Glutamatergic neuron (in vitro differentiated cells): ENCODE measurements around the gene ONECUT3. TPM values are rescaled to one million over a fixed set of nuclear protein-coding genes. Genes with fewer than 3 reads are reported as not detected.
A peak's percentile ranks its signal among the peaks of the same experiment; 100 is the strongest.

Experiments
- DNase-seq: peaks from one replicate; pipeline ENCODE4 v3.0.0; 2022
- H3K27ac Mint-ChIP-seq: one replicate; pipeline ENCODE4 v1.8.0; 2020; ENCODE audit warnings: mild to moderate bottlenecking, mixed read lengths, inconsistent platforms; ENCODE audit not compliant: unreplicated experiment
- H3K27me3 Mint-ChIP-seq: one replicate; pipeline ENCODE4 v1.8.0; 2020; ENCODE audit warnings: mild to moderate bottlenecking, moderate library complexity, mixed read lengths, inconsistent platforms; ENCODE audit not compliant: unreplicated experiment
- H3K36me3 Mint-ChIP-seq: one replicate; pipeline ENCODE4 v1.8.0; 2020; ENCODE audit warnings: mild to moderate bottlenecking, mixed read lengths, inconsistent platforms; ENCODE audit not compliant: unreplicated experiment
- H3K4me1 Mint-ChIP-seq: one replicate; pipeline ENCODE4 v1.8.0; 2020; ENCODE audit warnings: mild to moderate bottlenecking, low read depth, mixed read lengths, inconsistent platforms; ENCODE audit not compliant: unreplicated experiment
- H3K4me3 Mint-ChIP-seq: one replicate; pipeline ENCODE4 v1.8.0; 2020; ENCODE audit warnings: mild to moderate bottlenecking, mixed read lengths, inconsistent platforms; ENCODE audit not compliant: unreplicated experiment
- H3K9me3 Mint-ChIP-seq: one replicate; pipeline ENCODE4 v1.8.0; 2020; ENCODE audit warnings: mild to moderate bottlenecking, moderate library complexity, mixed read lengths, inconsistent platforms; ENCODE audit not compliant: unreplicated experiment
- total RNA-seq: library from RNA; stranded (reverse); fragmentation: NEBNext Ultra II Directional; extraction: Animal tissue kit (Norgen Biotek cat#: 25700); gene quantifications from one replicate; pipeline ENCODE4 v1.2.1, GENCODE V29; 2021; ENCODE audit not compliant: unreplicated experiment
- TF ChIP-seq, protein P1 (sequence below): fragments of 200-600 bp; sonication (generic); IDR thresholded peaks from one replicate; pipeline ENCODE4 v1.5.0; 2021; ENCODE audit not compliant: partially characterized antibody, unreplicated experiment

Gene ONECUT3
- total RNA-seq, 1 donor from 2014 or later = 15.4 TPM

GRCh38 chr19:1779574-1779973 is 26.3 kb downstream of the ONECUT3 start:
- H3K4me1 Mint-ChIP-seq = peaks cover 9% of the 10 kb centered on the region
- no peak for DNase-seq
- H3K4me3 Mint-ChIP-seq = peak overlapping the region; percentile 7
- peaks cover 22% of the 10 kb centered on the region for H3K27me3 Mint-ChIP-seq
- peaks cover 7% of the 10 kb centered on the region for H3K36me3 Mint-ChIP-seq
- H3K27ac Mint-ChIP-seq = no peak overlapping the region
- TF ChIP-seq, protein P1, sequence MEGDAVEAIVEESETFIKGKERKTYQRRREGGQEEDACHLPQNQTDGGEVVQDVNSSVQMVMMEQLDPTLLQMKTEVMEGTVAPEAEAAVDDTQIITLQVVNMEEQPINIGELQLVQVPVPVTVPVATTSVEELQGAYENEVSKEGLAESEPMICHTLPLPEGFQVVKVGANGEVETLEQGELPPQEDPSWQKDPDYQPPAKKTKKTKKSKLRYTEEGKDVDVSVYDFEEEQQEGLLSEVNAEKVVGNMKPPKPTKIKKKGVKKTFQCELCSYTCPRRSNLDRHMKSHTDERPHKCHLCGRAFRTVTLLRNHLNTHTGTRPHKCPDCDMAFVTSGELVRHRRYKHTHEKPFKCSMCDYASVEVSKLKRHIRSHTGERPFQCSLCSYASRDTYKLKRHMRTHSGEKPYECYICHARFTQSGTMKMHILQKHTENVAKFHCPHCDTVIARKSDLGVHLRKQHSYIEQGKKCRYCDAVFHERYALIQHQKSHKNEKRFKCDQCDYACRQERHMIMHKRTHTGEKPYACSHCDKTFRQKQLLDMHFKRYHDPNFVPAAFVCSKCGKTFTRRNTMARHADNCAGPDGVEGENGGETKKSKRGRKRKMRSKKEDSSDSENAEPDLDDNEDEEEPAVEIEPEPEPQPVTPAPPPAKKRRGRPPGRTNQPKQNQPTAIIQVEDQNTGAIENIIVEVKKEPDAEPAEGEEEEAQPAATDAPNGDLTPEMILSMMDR = no peak
- H3K9me3 Mint-ChIP-seq = peaks cover 7% of the 10 kb centered on the region

- TF ChIP-seq, protein P1 = no peak
- H3K9me3 Mint-ChIP-seq = peaks cover 7% of the 10 kb centered on the region
- H3K27ac Mint-ChIP-seq = no peak overlapping the region
- no peak overlapping the region for H3K4me3 Mint-ChIP-seq
- H3K4me1 Mint-ChIP-seq = peaks cover 9% of the 10 kb centered on the region
- H3K36me3 Mint-ChIP-seq = peaks cover 7% of the 10 kb centered on the region
- H3K27me3 Mint-ChIP-seq = peaks cover 23% of the 10 kb centered on the region
- DNase-seq = no peak
Observed at GRCh38 chr19:1780272-1780958, 27.1 kb downstream of the ONECUT3 start.

- H3K9me3 Mint-ChIP-seq = peaks cover 7% of the 10 kb centered on the region
- H3K4me1 Mint-ChIP-seq = peaks cover 9% of the 10 kb centered on the region
- H3K4me3 Mint-ChIP-seq = peak overlapping the region; percentile 55
- no peak overlapping the region for H3K27ac Mint-ChIP-seq
- TF ChIP-seq, protein P1 = no peak
- peak; percentile 24 for DNase-seq
- no peaks in the 10 kb centered on the region for H3K36me3 Mint-ChIP-seq
- peaks cover 17% of the 10 kb centered on the region for H3K27me3 Mint-ChIP-seq
Observed at GRCh38 chr19:1782521-1782920, 29.2 kb downstream of the ONECUT3 start.

DNA sequence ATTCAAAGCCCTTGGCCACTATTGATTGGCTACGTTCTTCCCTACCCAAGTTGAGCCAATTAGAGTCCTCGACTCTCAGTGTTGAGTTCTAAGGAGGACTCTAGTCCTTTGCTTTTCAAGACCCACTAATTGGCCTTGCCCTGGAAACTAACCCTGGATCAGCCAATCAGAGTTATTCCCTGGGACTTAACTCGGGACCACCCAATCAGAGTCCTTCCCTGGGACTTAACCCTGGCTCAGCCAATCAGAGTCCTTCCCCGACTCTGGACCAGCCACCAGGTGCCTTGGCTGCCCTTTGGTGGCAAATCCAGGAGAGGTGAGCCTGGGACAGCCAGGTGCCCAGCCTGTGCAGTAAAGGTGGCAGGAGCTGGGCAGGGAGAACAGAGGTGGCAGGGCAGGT is 30.0 kb downstream of the ONECUT3 start:
- TF ChIP-seq, protein P1 = no peak
- H3K4me3 Mint-ChIP-seq = no peak overlapping the region
- DNase-seq = no peak
- H3K4me1 Mint-ChIP-seq = peaks cover 9% of the 10 kb centered on the region
- peaks cover 7% of the 10 kb centered on the region for H3K9me3 Mint-ChIP-seq
- no peaks in the 10 kb centered on the region for H3K36me3 Mint-ChIP-seq
- peaks cover 18% of the 10 kb centered on the region for H3K27me3 Mint-ChIP-seq
- H3K27ac Mint-ChIP-seq = no peak overlapping the region

DNA sequence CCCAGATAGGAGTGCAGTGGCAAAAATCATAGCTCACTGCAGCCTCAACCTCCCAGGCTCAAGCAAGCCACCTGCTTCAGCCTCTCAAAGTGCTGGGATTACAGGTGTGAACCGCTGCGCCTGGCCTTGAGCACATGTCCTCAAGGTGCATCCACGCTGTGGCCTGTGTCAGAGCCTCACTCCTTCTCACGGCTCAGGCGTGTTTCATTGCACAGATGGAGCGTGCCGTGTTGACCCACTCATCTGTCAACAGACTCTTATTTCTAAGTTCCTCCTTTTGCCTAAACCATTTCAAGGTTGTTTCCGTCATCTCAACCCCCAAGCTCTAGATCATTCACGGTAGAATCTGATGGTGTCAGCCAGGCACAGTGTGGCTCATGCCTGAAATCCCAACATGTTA is 30.6 kb downstream of the ONECUT3 start:
- H3K27me3 Mint-ChIP-seq = peaks cover 14% of the 10 kb centered on the region
- TF ChIP-seq, protein P1 = no peak
- peaks cover 6% of the 10 kb centered on the region for H3K9me3 Mint-ChIP-seq
- H3K27ac Mint-ChIP-seq = no peak overlapping the region
- H3K36me3 Mint-ChIP-seq = no peaks in the 10 kb centered on the region
- H3K4me1 Mint-ChIP-seq = peaks cover 9% of the 10 kb centered on the region
- no peak overlapping the region for H3K4me3 Mint-ChIP-seq
- DNase-seq = no peak
